ENCODE measurements around the gene SLC2A9.

SLC2A9 gene

GRCh38 chr4:10022346-10023049, 1.2 kb upstream of the SLC2A9 start:
- no peak for DNase-seq (ENCODE audit: low read depth)
- H3K4me3 ChIP-seq (ENCODE audit: control insufficient read depth, low read depth, low read length): no peak overlapping the region
- TF ChIP-seq, protein P1, sequence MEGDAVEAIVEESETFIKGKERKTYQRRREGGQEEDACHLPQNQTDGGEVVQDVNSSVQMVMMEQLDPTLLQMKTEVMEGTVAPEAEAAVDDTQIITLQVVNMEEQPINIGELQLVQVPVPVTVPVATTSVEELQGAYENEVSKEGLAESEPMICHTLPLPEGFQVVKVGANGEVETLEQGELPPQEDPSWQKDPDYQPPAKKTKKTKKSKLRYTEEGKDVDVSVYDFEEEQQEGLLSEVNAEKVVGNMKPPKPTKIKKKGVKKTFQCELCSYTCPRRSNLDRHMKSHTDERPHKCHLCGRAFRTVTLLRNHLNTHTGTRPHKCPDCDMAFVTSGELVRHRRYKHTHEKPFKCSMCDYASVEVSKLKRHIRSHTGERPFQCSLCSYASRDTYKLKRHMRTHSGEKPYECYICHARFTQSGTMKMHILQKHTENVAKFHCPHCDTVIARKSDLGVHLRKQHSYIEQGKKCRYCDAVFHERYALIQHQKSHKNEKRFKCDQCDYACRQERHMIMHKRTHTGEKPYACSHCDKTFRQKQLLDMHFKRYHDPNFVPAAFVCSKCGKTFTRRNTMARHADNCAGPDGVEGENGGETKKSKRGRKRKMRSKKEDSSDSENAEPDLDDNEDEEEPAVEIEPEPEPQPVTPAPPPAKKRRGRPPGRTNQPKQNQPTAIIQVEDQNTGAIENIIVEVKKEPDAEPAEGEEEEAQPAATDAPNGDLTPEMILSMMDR (IDR thresholded peaks at IDR 0.05; ENCODE audit: control insufficient read depth, insufficient read depth, low read depth, low read length, missing control alignments): no peak

DNA sequence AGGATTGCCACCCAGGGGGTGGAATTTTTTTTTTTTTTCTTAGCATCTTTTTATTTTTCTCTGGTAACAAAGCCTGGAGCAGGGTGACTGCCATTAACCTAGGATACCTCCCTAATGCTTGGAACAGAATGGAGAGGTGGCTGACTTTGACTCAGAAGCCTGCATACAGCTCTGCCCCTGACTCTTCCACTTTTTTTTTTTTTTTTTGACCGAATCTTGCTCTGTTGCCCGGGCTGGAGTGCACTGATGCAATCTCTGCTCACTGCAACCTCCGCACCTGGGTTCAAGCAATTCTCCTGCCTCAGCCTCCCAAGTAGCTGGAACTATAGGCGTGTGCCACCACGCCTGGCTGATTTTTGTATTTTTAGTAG, 341 bp upstream of the SLC2A9 start:
- H3K4me3 ChIP-seq (ENCODE audit: control insufficient read depth, low read depth, low read length): no peak overlapping the region
- no peak for DNase-seq (ENCODE audit: low read depth)
- TF ChIP-seq, protein P1 (IDR thresholded peaks at IDR 0.05; ENCODE audit: control insufficient read depth, insufficient read depth, low read depth, low read length, missing control alignments): no peak

- H3K4me3 ChIP-seq (ENCODE audit: control insufficient read depth, low read depth, low read length): no peak overlapping the region
- TF ChIP-seq, protein P1 (IDR thresholded peaks at IDR 0.05; ENCODE audit: control insufficient read depth, insufficient read depth, low read depth, low read length, missing control alignments): no peak
- no peak for DNase-seq (ENCODE audit: low read depth)
These were observed 1.2 kb downstream of the SLC2A9 start for GRCh38 chr4:10020106-10020505.

- no peak overlapping the region for H3K4me3 ChIP-seq (ENCODE audit: control insufficient read depth, low read depth, low read length)
- no peak for DNase-seq (ENCODE audit: low read depth)
- TF ChIP-seq, protein P1 (IDR thresholded peaks at IDR 0.05; ENCODE audit: control insufficient read depth, insufficient read depth, low read depth, low read length, missing control alignments): no peak
These were observed 1.7 kb downstream of the SLC2A9 start for GRCh38 chr4:10019521-10020051.

GRCh38 chr4:10018818-10019461, 2.4 kb downstream of the SLC2A9 start:
- DNase-seq (ENCODE audit: low read depth): peak; percentile 33
- TF ChIP-seq, protein P1 (IDR thresholded peaks at IDR 0.05; ENCODE audit: control insufficient read depth, insufficient read depth, low read depth, low read length, missing control alignments): peak; percentile 78
- H3K4me3 ChIP-seq (ENCODE audit: control insufficient read depth, low read depth, low read length): peak overlapping the region; percentile 37

DNA sequence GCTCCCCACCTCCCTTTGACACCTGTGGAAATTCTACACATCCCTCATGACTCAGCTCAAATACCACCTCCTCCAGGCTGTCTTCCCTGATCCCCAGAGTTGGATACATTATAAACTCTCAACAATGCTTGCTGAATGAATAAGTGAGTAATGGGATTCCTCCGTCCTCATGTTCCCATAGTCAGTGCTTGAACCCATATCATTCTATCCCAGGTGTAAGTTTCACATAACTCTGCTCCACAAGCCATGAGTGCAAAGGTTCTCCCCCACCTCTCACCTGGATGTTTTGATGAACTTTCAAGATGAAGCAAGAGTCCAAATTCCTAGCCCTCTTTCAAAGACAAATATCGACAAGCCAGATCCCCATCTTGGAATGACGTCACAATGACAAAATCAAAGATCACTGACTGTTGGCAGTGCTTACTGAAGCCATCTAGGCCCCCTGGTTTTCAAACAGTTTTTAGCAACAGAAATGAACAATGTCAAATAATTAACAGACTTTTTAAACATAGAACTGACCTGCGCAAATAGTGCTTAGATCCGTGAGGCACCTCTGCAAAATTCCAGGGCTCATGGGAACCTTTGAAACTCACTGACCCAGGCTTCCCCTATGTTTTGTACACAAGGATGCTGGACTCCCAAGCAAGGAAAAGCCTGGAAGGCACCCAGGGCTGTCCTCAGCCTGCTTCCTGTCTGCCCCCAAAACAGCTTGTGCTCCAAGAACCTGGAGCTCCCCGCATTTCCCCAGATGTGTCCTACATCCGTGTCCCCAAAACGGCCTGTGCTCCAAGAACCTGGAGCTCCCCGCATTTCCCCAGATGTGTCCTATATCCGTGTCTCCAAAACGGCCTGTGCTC, 4.0 kb downstream of the SLC2A9 start:
- TF ChIP-seq, protein P1 (IDR thresholded peaks at IDR 0.05; ENCODE audit: control insufficient read depth, insufficient read depth, low read depth, low read length, missing control alignments): no peak
- H3K4me3 ChIP-seq (ENCODE audit: control insufficient read depth, low read depth, low read length): no peak overlapping the region
- no peak for DNase-seq (ENCODE audit: low read depth)

Data from AG09309 (cell line).